ENCODE results near the gene STX3.
A peak's percentile ranks its signal among the peaks of the same experiment; 100 is the strongest.
"Not testable (repeated sequence)": the region's sequence is repeated elsewhere in the genome, so short reads cannot be mapped to it uniquely, and the experiment has no call there.

Gene STX3

GRCh38 chr11:59794417-59794816 is 39.2 kb downstream of the STX3 start:
- DNase-seq: no peak

- no peak for DNase-seq
Measured at GRCh38 chr11:59800390-59801025, 45.3 kb downstream of the STX3 start.

GRCh38 chr11:59801160-59801706 is 46.1 kb downstream of the STX3 start:
- no peak for DNase-seq

- DNase-seq: no peak
Measured at GRCh38 chr11:59801981-59802638, 46.9 kb downstream of the STX3 start.

- DNase-seq: peak; percentile 50
Measured at GRCh38 chr11:59802639-59803176, 47.5 kb downstream of the STX3 start.

- no peak for DNase-seq
Measured at GRCh38 chr11:59804061-59804460, 48.9 kb downstream of the STX3 start.

- no peak for DNase-seq
Measured at GRCh38 chr11:59807047-59807610, 52.0 kb downstream of the STX3 start.

- peak; percentile 91 for DNase-seq
Measured at GRCh38 chr11:59810189-59810910, 55.2 kb downstream of the STX3 start, which contains the start of gene MRPL16. TSS of gene MRPL16 (minus strand) at chr11:59810778. CDS start at chr11:59810658, 120 bp downstream.

- DNase-seq: no peak
Measured at GRCh38 chr11:59810911-59811259, 55.7 kb downstream of the STX3 start.

- DNase-seq: no peak
Measured at GRCh38 chr11:59812220-59812619, 57.0 kb downstream of the STX3 start.

- no peak for DNase-seq
Measured at GRCh38 chr11:59813364-59813763, 58.2 kb downstream of the STX3 start.

GRCh38 chr11:59814021-59814420 is 58.8 kb downstream of the STX3 start:
- DNase-seq: no peak

- no peak for DNase-seq
Measured at GRCh38 chr11:59815754-59816153, 60.6 kb downstream of the STX3 start.

- DNase-seq: not testable (repeated sequence)
Measured at GRCh38 chr11:59816434-59816833, 61.3 kb downstream of the STX3 start.

- DNase-seq: no peak
Measured at GRCh38 chr11:59818572-59818971, 63.4 kb downstream of the STX3 start.

- DNase-seq: peak; percentile 50
Measured at GRCh38 chr11:59822989-59823566, 67.9 kb downstream of the STX3 start.

- no peak for DNase-seq
Measured at GRCh38 chr11:59829358-59829757, 74.2 kb downstream of the STX3 start.

- no peak for DNase-seq
Measured at GRCh38 chr11:59833602-59834001, 78.4 kb downstream of the STX3 start.

GRCh38 chr11:59839615-59840014 is 84.4 kb downstream of the STX3 start:
- no peak for DNase-seq

- DNase-seq: no peak
Measured at GRCh38 chr11:59841514-59841913, 86.3 kb downstream of the STX3 start.

GRCh38 chr11:59842316-59842715 is 87.1 kb downstream of the STX3 start:
- no peak for DNase-seq

- DNase-seq: no peak
Measured at GRCh38 chr11:59845399-59845798, 90.2 kb downstream of the STX3 start, which contains the start of gene CBLIF. TSS of gene CBLIF (minus strand) at chr11:59845499. CDS start at chr11:59845453, 46 bp downstream.

GRCh38 chr11:59846556-59846955 is 91.4 kb downstream of the STX3 start:
- no peak for DNase-seq
